Endothelial cell of umbilical vein (primary cell): ENCODE data around the gene ACAD11. TPM values are rescaled to one million over a fixed set of nuclear protein-coding genes. Genes with fewer than 3 reads are reported as not detected.
A peak's percentile ranks its signal among the peaks of the same experiment; 100 is the strongest.

ENCODE experiments used
- BruUV-seq: library from RNA; stranded (reverse); fragments of 400-500 nt; replicated peaks from 2 replicates; lab custom pipeline; 2021; lab: Mats Ljungman, UMichigan
- CTCF ChIA-PET: fragments of 300-600, 350-600 bp; sonication (Branson Sonifier 250); formaldehyde crosslinking; loops from one replicate; lab custom pipeline; 2021; ENCODE audit warnings: antibody characterized with exemption, inconsistent platforms; lab: Charles Lee
- POLR2A ChIA-PET: fragments of 300-600, 350-600 bp; sonication (Branson Sonifier 250); formaldehyde crosslinking; loops from one replicate; lab custom pipeline; 2021; ENCODE audit warnings: antibody characterized with exemption, inconsistent platforms; lab: Charles Lee
- DNase-seq: peaks from one replicate; pipeline ENCODE4 v3.0.0-alpha.2; 2011; ENCODE audit warnings: low read depth, low spot score
- FAIRE-seq: peaks from 2 replicates; lab custom pipeline; 2011; peaks lifted over from hg19 to GRCh38; lab: Jason Lieb, UNC
- H2AFZ ChIP-seq: 2 replicates; pipeline ENCODE4 v1.6.0; 2012; ENCODE audit warnings: low read depth, low read length, control low read depth, inconsistent platforms
- H3K27ac ChIP-seq: 2 replicates; pipeline ENCODE4 v1.5.1; 2011; ENCODE audit warnings: low read depth, mild to moderate bottlenecking, control low read depth, low read length, moderate library complexity; ENCODE audit not compliant: insufficient read depth
- H3K27me3 ChIP-seq, 2 experiments: 2 replicates each; pipeline versions ENCODE4 v1.6.0 to v1.6.1; 2011; ENCODE audit warnings: low read length in 2 of 2, mixed read lengths in 1 of 2; ENCODE audit not compliant: control insufficient read depth in 2 of 2, insufficient read depth in 2 of 2
- H3K36me3 ChIP-seq, 2 experiments: 2 replicates in 1 of 2; 3 replicates in 1 of 2; pipeline ENCODE4 v1.5.1; 2011; ENCODE audit warnings: low read length in 2 of 2, mild to moderate bottlenecking in 1 of 2, moderate library complexity in 1 of 2; ENCODE audit not compliant: control insufficient read depth in 2 of 2, insufficient read depth in 2 of 2; ENCODE audit errors: extremely low read depth in 1 of 2
- H3K4me1 ChIP-seq: 3 replicates; pipeline ENCODE4 v1.5.1; 2011; ENCODE audit warnings: mild to moderate bottlenecking, low read length; ENCODE audit not compliant: control insufficient read depth, insufficient read depth; ENCODE audit errors: extremely low read depth
- H3K4me2 ChIP-seq: 2 replicates; pipeline ENCODE4 v1.6.1; 2011; ENCODE audit warnings: low read length, control low read depth, mixed read lengths; ENCODE audit not compliant: insufficient read depth
- H3K4me3 ChIP-seq, 3 experiments: fragments of 200-600 bp in 1 of 3; sonication (generic), shearing (Covaris generic) in 1 of 3; replicated peaks in 1 of 3; 2 replicates each; pipeline ENCODE4 v1.5.1; 2011 to 2016; ENCODE audit warnings: control low read depth in 3 of 3, low read length in 3 of 3, mild to moderate bottlenecking in 2 of 3, inconsistent platforms in 1 of 3, low read depth in 1 of 3, moderate library complexity in 1 of 3; ENCODE audit not compliant: insufficient read depth in 1 of 3
- H3K79me2 ChIP-seq: 2 replicates; pipeline ENCODE4 v1.6.0; 2012; ENCODE audit warnings: low read length, inconsistent platforms; ENCODE audit not compliant: control insufficient read depth, insufficient read depth
- H3K9ac ChIP-seq: replicated peaks from 2 replicates; pipeline ENCODE3; 2011; ENCODE audit warnings: low read length, control low read depth; ENCODE audit not compliant: insufficient read depth; ENCODE audit errors: extremely low read depth
- H3K9me1 ChIP-seq: replicated peaks from 3 replicates; pipeline ENCODE4 v1.6.0; 2011; ENCODE audit warnings: mild to moderate bottlenecking, low read length; ENCODE audit not compliant: control insufficient read depth, insufficient read depth; ENCODE audit errors: extremely low read depth
- H3K9me3 ChIP-seq: replicated peaks from 2 replicates; pipeline ENCODE4 v1.5.1; 2012; ENCODE audit warnings: low read length, inconsistent platforms; ENCODE audit not compliant: control insufficient read depth, insufficient read depth
- H4K20me1 ChIP-seq: replicated peaks from 2 replicates; pipeline ENCODE3; 2011; ENCODE audit warnings: mild to moderate bottlenecking, low read length; ENCODE audit not compliant: control insufficient read depth, insufficient read depth; ENCODE audit errors: extremely low read depth
- EZH2 ChIP-seq: IDR thresholded peaks from 2 replicates; pipeline ENCODE4 v1.6.1; 2012; ENCODE audit warnings: borderline replicate concordance, low read depth, mild to moderate bottlenecking, moderate library complexity, low read length, inconsistent platforms; ENCODE audit not compliant: severe bottlenecking
- FOS ChIP-seq: IDR thresholded peaks from 2 replicates; pipeline ENCODE4 v1.6.1; 2011; ENCODE audit warnings: mild to moderate bottlenecking, low read length, moderate library complexity, borderline replicate concordance; ENCODE audit not compliant: insufficient read depth
- GATA2 ChIP-seq: IDR thresholded peaks from 2 replicates; pipeline ENCODE4 v1.7.0; 2011; ENCODE audit warnings: low read depth, mild to moderate bottlenecking, moderate library complexity, mixed read lengths, low read length; ENCODE audit not compliant: insufficient read length, insufficient read depth
- JUN ChIP-seq: IDR thresholded peaks from 2 replicates; pipeline ENCODE4 v1.6.1; 2011; ENCODE audit warnings: borderline replicate concordance, low read depth; ENCODE audit not compliant: insufficient read length, insufficient read depth
- MYC ChIP-seq: IDR thresholded peaks from one replicate; pipeline ENCODE4 v1.6.1; 2011; ENCODE audit warnings: mild to moderate bottlenecking, low read depth, low read length
- POLR2A ChIP-seq: IDR thresholded peaks from 2 replicates; pipeline ENCODE4 v1.6.1; 2012; ENCODE audit warnings: low read depth, mild to moderate bottlenecking, control low read depth, low read length
- POLR2AphosphoS5 ChIP-seq: IDR thresholded peaks from 2 replicates; pipeline ENCODE4 v1.6.1; 2012; ENCODE audit warnings: low read depth, mild to moderate bottlenecking, control low read depth, low read length, moderate library complexity; ENCODE audit not compliant: insufficient read depth
- dilution Hi-C: fragments of 300-500 bp; cut with MboI; formaldehyde crosslinking; loops from one replicate; pipeline ENCODE4 v1.15.0; 2019; ENCODE audit warnings: low sequenced_read_pairs; ENCODE audit not compliant: extremely low pct_ligation_motif_present
- intact Hi-C: fragments of 100-400 bp; cut with micrococcal nuclease; formaldehyde crosslinking; loops from one replicate; pipeline ENCODE4 v1.10.0; 2022
- polyA plus RNA-seq, 4 experiments: library from polyadenylated mRNA; depleted of rRNA in 3 of 4; stranded (reverse) in 3 of 4; unstranded in 1 of 4; fragments of >200 nt; gene quantifications; 2 replicates each; pipeline versions ENCODE4 v1.2.1 to v1.2.3, GENCODE V29; 2011 to 2012; ENCODE audit warnings: missing spikeins in 1 of 4
- total RNA-seq: library from RNA; stranded (reverse); gene quantifications from 2 replicates; pipeline ENCODE4 v1.2.3, GENCODE V29; 2021
- TF ChIP-seq, protein P1 (sequence below): IDR thresholded peaks from 2 replicates; pipeline ENCODE4 v1.6.1; 2011; ENCODE audit not compliant: insufficient read depth, insufficient read length
- TF ChIP-seq, protein P2 (sequence below), 2 donors: IDR thresholded peaks; 1 replicate in 1 of 2; 2 replicates in 1 of 2; pipeline ENCODE4 v1.5.1; 2011; ENCODE audit warnings: low read length in 2 of 2, mild to moderate bottlenecking in 2 of 2, moderate library complexity in 2 of 2, control low read depth in 1 of 2, inconsistent platforms in 1 of 2, low read depth in 1 of 2; ENCODE audit not compliant: insufficient read depth in 1 of 2; ENCODE audit errors: extremely low read depth in 1 of 2

The ACAD11 gene
- total and polyA plus RNA-seq, 2 donors (not counting 3 experiments of a cell fraction or from before 2014, with no cell fraction given): 9.6 to 17.9 TPM

DNA sequence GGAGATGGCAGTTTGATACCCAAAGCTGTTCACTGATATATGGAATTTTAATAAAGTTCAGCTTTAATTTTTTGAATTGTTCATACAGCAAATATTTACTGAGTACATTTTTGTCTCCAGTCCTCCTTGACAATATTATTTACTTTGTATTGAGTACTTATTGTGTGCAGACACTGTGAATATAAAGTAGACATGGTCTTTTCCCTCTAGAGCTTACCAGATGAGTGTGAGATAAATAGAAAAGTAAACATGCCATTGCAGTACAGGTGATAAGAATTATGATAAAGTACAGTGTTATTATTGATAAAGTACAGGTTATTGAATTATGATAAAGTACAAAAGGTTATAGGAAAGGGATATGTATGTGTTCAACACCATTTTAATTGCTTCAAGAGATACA, 2.6 kb upstream of the ACAD11 start:
- dilution Hi-C loops (no loop called here), intact Hi-C loops (no loop called here)
- H3K36me3 ChIP-seq: no peaks in the 10 kb centered on the region
- ChIA-PET CTCF (interaction anchor here (1.1 to 1.7 kb wide), 2 partner anchors 20 to 126 kb away, joined by 4 to 6 read pairs; no protein-coding TSS in a partner anchor), POLR2A (no interaction called here)
- peaks cover 31% of the 10 kb centered on the region for H3K79me2 ChIP-seq
- no TSS peak for BruUV-seq
- no peaks in the 10 kb centered on the region for H3K27me3 ChIP-seq
- H4K20me1 ChIP-seq: no peaks in the 10 kb centered on the region
- H3K9me1 ChIP-seq: no peaks in the 10 kb centered on the region
- H3K9me3 ChIP-seq: no peaks in the 10 kb centered on the region
- peak overlapping the region; percentile 83 for H3K4me2 ChIP-seq
- H3K4me1 ChIP-seq: peaks cover 20% of the 10 kb centered on the region
- H3K9ac ChIP-seq: no peak overlapping the region
- H2AFZ ChIP-seq: no peak overlapping the region
- TF ChIP-seq FOS (no peak), MYC (no peak), POLR2AphosphoS5 (no peak), GATA2 (no peak), POLR2A (no peak), JUN (no peak), EZH2 (no peak)
- TF ChIP-seq, protein P1, sequence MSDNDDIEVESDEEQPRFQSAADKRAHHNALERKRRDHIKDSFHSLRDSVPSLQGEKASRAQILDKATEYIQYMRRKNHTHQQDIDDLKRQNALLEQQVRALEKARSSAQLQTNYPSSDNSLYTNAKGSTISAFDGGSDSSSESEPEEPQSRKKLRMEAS: no peak
- TF ChIP-seq, protein P2, sequence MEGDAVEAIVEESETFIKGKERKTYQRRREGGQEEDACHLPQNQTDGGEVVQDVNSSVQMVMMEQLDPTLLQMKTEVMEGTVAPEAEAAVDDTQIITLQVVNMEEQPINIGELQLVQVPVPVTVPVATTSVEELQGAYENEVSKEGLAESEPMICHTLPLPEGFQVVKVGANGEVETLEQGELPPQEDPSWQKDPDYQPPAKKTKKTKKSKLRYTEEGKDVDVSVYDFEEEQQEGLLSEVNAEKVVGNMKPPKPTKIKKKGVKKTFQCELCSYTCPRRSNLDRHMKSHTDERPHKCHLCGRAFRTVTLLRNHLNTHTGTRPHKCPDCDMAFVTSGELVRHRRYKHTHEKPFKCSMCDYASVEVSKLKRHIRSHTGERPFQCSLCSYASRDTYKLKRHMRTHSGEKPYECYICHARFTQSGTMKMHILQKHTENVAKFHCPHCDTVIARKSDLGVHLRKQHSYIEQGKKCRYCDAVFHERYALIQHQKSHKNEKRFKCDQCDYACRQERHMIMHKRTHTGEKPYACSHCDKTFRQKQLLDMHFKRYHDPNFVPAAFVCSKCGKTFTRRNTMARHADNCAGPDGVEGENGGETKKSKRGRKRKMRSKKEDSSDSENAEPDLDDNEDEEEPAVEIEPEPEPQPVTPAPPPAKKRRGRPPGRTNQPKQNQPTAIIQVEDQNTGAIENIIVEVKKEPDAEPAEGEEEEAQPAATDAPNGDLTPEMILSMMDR (IDR thresholded peaks at IDR 0.05; ENCODE audit: extremely low read depth in 1 of 2, insufficient read depth in 1 of 2, low read depth in 1 of 2, low read length in 2 of 2): no peak
- DNase-seq: no peak
- no peak overlapping the region for H3K27ac ChIP-seq
- peak overlapping the region in 1 of 3 experiments; percentile 71 for H3K4me3 ChIP-seq
- FAIRE-seq: no peak
